Mesenchymal stem cell (in vitro differentiated cells and primary cell): ENCODE data around the gene PRPF31.
"Not testable (repeated sequence)": the region's sequence is repeated elsewhere in the genome, so short reads cannot be mapped to it uniquely, and the experiment has no call there.

Experiments used
- DNase-seq: peaks from one replicate; pipeline ENCODE4 v3.0.0-alpha.2; 2013
- H2AFZ ChIP-seq: one replicate; pipeline ENCODE4 v1.6.1; 2013; ENCODE audit warnings: low read depth, mild to moderate bottlenecking, control low read depth, inconsistent platforms, low read length, moderate library complexity
- H2AK5ac ChIP-seq: 2 replicates; pipeline ENCODE4 v1.6.1; 2013; ENCODE audit warnings: low read length, moderate library complexity, mild to moderate bottlenecking, inconsistent platforms; ENCODE audit not compliant: severe bottlenecking
- H2BK120ac ChIP-seq: one replicate; pipeline ENCODE4 v1.6.1; 2013; ENCODE audit warnings: low read depth, mild to moderate bottlenecking, inconsistent platforms, low read length, moderate library complexity
- H2BK12ac ChIP-seq, 2 experiments: one replicate each; pipeline ENCODE4 v1.6.1; 2013; ENCODE audit warnings: inconsistent platforms in 2 of 2, low read length in 2 of 2, mild to moderate bottlenecking in 2 of 2, moderate library complexity in 2 of 2, control low read depth in 1 of 2
- H2BK15ac ChIP-seq: one replicate; pipeline ENCODE4 v1.6.1; 2013; ENCODE audit warnings: mild to moderate bottlenecking, low read depth, inconsistent platforms; ENCODE audit not compliant: poor library complexity, severe bottlenecking
- H2BK5ac ChIP-seq: 2 replicates; pipeline ENCODE4 v1.6.1; 2013; ENCODE audit warnings: low read depth, mild to moderate bottlenecking, low read length, control low read depth, inconsistent platforms; ENCODE audit not compliant: poor library complexity, severe bottlenecking
- H3K14ac ChIP-seq, 2 experiments: one replicate each; pipeline ENCODE4 v1.6.1; 2013; ENCODE audit warnings: inconsistent platforms in 2 of 2, low read length in 2 of 2, control low read depth in 1 of 2, mild to moderate bottlenecking in 1 of 2, moderate library complexity in 1 of 2
- H3K18ac ChIP-seq, 2 experiments: one replicate each; pipeline ENCODE4 v1.6.1; 2013; ENCODE audit warnings: inconsistent platforms in 2 of 2, low read length in 2 of 2, control low read depth in 1 of 2, low read depth in 1 of 2, mild to moderate bottlenecking in 1 of 2
- H3K23ac ChIP-seq, 2 experiments: one replicate each; pipeline ENCODE4 v1.6.1; 2013; ENCODE audit warnings: inconsistent platforms in 2 of 2, low read length in 2 of 2, mild to moderate bottlenecking in 2 of 2, moderate library complexity in 2 of 2, control low read depth in 1 of 2
- H3K27ac ChIP-seq: 2 replicates; pipeline ENCODE4 v1.5.1; 2013; ENCODE audit warnings: mild to moderate bottlenecking, moderate library complexity, low read length, control low read depth, inconsistent platforms; ENCODE audit not compliant: poor library complexity, severe bottlenecking
- H3K27me3 ChIP-seq, 2 experiments: 2 replicates each; pipeline versions ENCODE4 v1.6.1 to v1.7.0; 2013; ENCODE audit warnings: low read length in 2 of 2, mild to moderate bottlenecking in 2 of 2, moderate library complexity in 2 of 2, control low read depth in 1 of 2, inconsistent platforms in 1 of 2; ENCODE audit not compliant: control insufficient read depth in 1 of 2, insufficient read depth in 1 of 2
- H3K36me3 ChIP-seq, 2 experiments: 2 replicates each; pipeline versions ENCODE4 v1.6.1 to v1.7.0; 2013; ENCODE audit warnings: low read length in 2 of 2, control low read depth in 1 of 2, inconsistent platforms in 1 of 2, low read depth in 1 of 2, mild to moderate bottlenecking in 1 of 2; ENCODE audit not compliant: insufficient read depth in 2 of 2, control insufficient read depth in 1 of 2
- H3K4ac ChIP-seq, 2 experiments: one replicate each; pipeline ENCODE4 v1.6.1; 2013; ENCODE audit warnings: inconsistent platforms in 2 of 2, low read length in 2 of 2, mild to moderate bottlenecking in 2 of 2, moderate library complexity in 2 of 2, control low read depth in 1 of 2, low read depth in 1 of 2
- H3K4me1 ChIP-seq: 2 replicates; pipeline ENCODE4 v1.6.1; 2013; ENCODE audit warnings: low read depth, low read length, control low read depth; ENCODE audit not compliant: control insufficient read depth, insufficient read depth
- H3K4me2 ChIP-seq: 2 replicates; pipeline ENCODE4 v1.6.1; 2013; ENCODE audit warnings: low read length, mild to moderate bottlenecking, inconsistent platforms; ENCODE audit not compliant: poor library complexity, severe bottlenecking
- H3K4me3 ChIP-seq, 2 experiments: 2 replicates each; pipeline versions ENCODE4 v1.5.1 to v1.7.0; 2013; ENCODE audit warnings: low read length in 2 of 2, mild to moderate bottlenecking in 2 of 2, control low read depth in 1 of 2, low read depth in 1 of 2; ENCODE audit not compliant: insufficient read depth in 1 of 2
- H3K79me1 ChIP-seq: replicated peaks from 2 replicates; pipeline ENCODE4 v1.6.1; 2013; ENCODE audit warnings: mild to moderate bottlenecking, control low read depth, low read length, inconsistent platforms; ENCODE audit not compliant: poor library complexity, severe bottlenecking
- H3K9ac ChIP-seq: 2 replicates; pipeline ENCODE4 v1.7.0; 2013; ENCODE audit warnings: mild to moderate bottlenecking, low read length, moderate library complexity
- H3K9me3 ChIP-seq: 2 replicates; pipeline ENCODE4 v1.7.0; 2013; ENCODE audit warnings: mild to moderate bottlenecking, low read length; ENCODE audit not compliant: control insufficient read depth
- H4K8ac ChIP-seq: one replicate; pipeline ENCODE4 v1.6.1; 2013; ENCODE audit warnings: inconsistent platforms, mild to moderate bottlenecking, low read length, moderate library complexity
- H4K91ac ChIP-seq: one replicate; pipeline ENCODE4 v1.6.1; 2013; ENCODE audit warnings: mild to moderate bottlenecking, low read length, inconsistent platforms
- WGBS: methylation state at CpG from one replicate; pipeline ENCODE4 v1.1.7; 2013; ENCODE audit warnings: mixed read lengths; 5-methylcytosine and 5-hydroxymethylcytosine counted together

The PRPF31 gene

DNA sequence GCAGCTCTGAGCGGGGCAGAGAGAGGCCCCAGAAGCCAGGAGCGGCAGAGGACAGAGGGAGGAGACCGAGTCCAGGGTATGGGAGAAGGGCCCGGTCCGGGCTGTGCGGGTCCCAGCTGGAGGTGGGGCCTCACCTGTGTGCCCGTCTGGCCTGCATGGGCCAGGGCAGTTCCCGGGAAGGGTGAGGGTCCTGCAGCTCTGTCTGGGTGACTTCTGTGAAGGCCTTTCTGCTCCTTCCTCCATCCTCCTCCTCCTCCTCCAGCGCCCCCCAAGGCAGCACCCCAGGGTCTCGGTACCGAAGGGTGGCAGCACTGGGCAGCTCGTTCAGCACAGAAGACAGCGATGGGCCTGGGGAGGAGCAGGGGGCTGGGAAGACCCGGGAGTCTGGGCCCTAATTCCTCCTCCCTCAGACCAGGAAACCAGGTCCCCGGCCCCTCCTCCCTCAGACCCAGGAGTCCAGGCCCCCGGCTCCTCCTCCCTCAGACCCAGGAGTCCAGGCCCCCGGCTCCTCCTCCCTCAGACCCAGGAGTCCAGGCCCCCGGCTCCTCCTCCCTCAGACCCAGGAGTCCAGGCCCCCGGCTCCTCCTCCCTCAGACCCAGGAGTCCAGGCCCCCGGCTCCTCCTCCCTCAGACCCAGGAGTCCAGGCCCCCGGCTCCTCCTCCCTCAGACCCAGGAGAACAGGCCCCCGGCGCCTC lies 56.3 kb downstream of the PRPF31 start:
- not testable (repeated sequence) for H3K9ac ChIP-seq, H3K79me1 ChIP-seq, DNase-seq, H3K14ac ChIP-seq, H2BK15ac ChIP-seq, H3K9me3 ChIP-seq, H2AFZ ChIP-seq, H3K4ac ChIP-seq, H2AK5ac ChIP-seq, H3K4me3 ChIP-seq, H2BK120ac ChIP-seq, H2BK5ac ChIP-seq, H2BK12ac ChIP-seq, H3K4me2 ChIP-seq, H3K27me3 ChIP-seq, H3K27ac ChIP-seq, H3K23ac ChIP-seq
- 78% methylated on average over 18 of the region's 23 CpGs for WGBS
- peak overlapping the region in 1 of 2 experiments; percentile 59 for H3K18ac ChIP-seq
- peaks cover 16% of the 10 kb centered on the region for H3K4me1 ChIP-seq
- peak overlapping the region; percentile 46 for H4K8ac ChIP-seq
- peaks cover 12 to 19% of the 10 kb centered on the region in 2 experiments for H3K36me3 ChIP-seq
- peak overlapping the region; percentile 89 for H4K91ac ChIP-seq

GRCh38 chr19:54172471-54173358 lies 57.2 kb downstream of the PRPF31 start, which contains the start of gene TMC4:
Gene TMC4, minus strand, starts transcription at chr19:54173160. Its CDS starts 43 bp downstream, at chr19:54173117.
- no peak within 1 kb of the TSS for H3K27ac ChIP-seq
- H4K91ac ChIP-seq: peak within 1 kb of the TSS; percentile 40
- peak within 1 kb of the TSS in 1 of 2 experiments; percentile 17 for H3K23ac ChIP-seq
- H2BK5ac ChIP-seq: no peak within 1 kb of the TSS
- H3K4me2 ChIP-seq: no peak within 1 kb of the TSS
- DNase-seq: peak; percentile 48
- H2AFZ ChIP-seq: no peak within 1 kb of the TSS
- 21% methylated on average over 13 of the region's 13 CpGs for WGBS
- H3K36me3 ChIP-seq: peaks cover 12 to 19% of the 10 kb centered on the region in 2 experiments
- no peaks in the 10 kb centered on the region for H3K27me3 ChIP-seq
- H2AK5ac ChIP-seq: no peak within 1 kb of the TSS
- no peak within 1 kb of the TSS for H2BK15ac ChIP-seq
- H2BK120ac ChIP-seq: no peak within 1 kb of the TSS
- no peak within 1 kb of the TSS for H3K18ac ChIP-seq
- H4K8ac ChIP-seq: peak within 1 kb of the TSS; percentile 93
- H2BK12ac ChIP-seq: no peak within 1 kb of the TSS
- H3K4me3 ChIP-seq: no peak within 1 kb of the TSS
- H3K14ac ChIP-seq: no peak within 1 kb of the TSS
- H3K4me1 ChIP-seq: peaks cover 16% of the 10 kb centered on the region
- H3K79me1 ChIP-seq: no peaks in the 10 kb centered on the region
- no peaks in the 10 kb centered on the region for H3K9me3 ChIP-seq
- no peak within 1 kb of the TSS for H3K4ac ChIP-seq
- H3K9ac ChIP-seq: no peak within 1 kb of the TSS

GRCh38 chr19:54173359-54173699 lies 57.8 kb downstream of the PRPF31 start:
- Histone ChIP-seq H3K4me1 (peaks cover 13% of the 10 kb centered on the region), H4K91ac (peak overlapping the region; percentile 40), H2AFZ (no peak overlapping the region), H3K27ac (no peak overlapping the region), H2BK15ac (no peak overlapping the region), H3K4ac (no peak overlapping the region), H2BK12ac (no peak overlapping the region), H3K9me3 (no peaks in the 10 kb centered on the region), H3K9ac (no peak overlapping the region), H3K23ac (peak overlapping the region in 1 of 2 experiments; percentile 17), H2BK5ac (no peak overlapping the region), H3K4me3 (no peak overlapping the region), H3K18ac (no peak overlapping the region), H3K27me3 (no peaks in the 10 kb centered on the region), H3K36me3 (peaks cover 17 to 25% of the 10 kb centered on the region in 2 experiments), H2AK5ac (no peak overlapping the region), H3K4me2 (no peak overlapping the region), H3K14ac (no peak overlapping the region), H4K8ac (peak overlapping the region; percentile 20), H2BK120ac (no peak overlapping the region), H3K79me1 (peaks cover 3% of the 10 kb centered on the region)
- no peak for DNase-seq
- WGBS: 59% methylated on average over 15 of the region's 15 CpGs
